Stomach (tissue), 9 donors: ENCODE results near the gene HABP4. TPM values are rescaled to one million over a fixed set of nuclear protein-coding genes. Genes with fewer than 3 reads are reported as not detected.

ENCODE experiments used
- DNase-seq, 2 donors: peaks; one replicate each; pipeline versions ENCODE4 v3.0.0 to v3.0.0-alpha.2; 2013 to 2019
- H3K27ac ChIP-seq, 5 donors: fragments of 200-600 bp in 4 of 5; sonication (generic) in 4 of 5; one replicate each; pipeline ENCODE4 v1.5.1; 2013 to 2019; ENCODE audit warnings: mild to moderate bottlenecking in 1 of 5, moderate library complexity in 1 of 5
- H3K27me3 ChIP-seq, 3 donors: fragments of 200-600 bp; sonication (generic); one replicate each; pipeline ENCODE4 v1.5.1; 2017 to 2019; ENCODE audit warnings: mixed run types in 1 of 3
- H3K36me3 ChIP-seq, 4 donors: fragments of 200-600 bp; sonication (generic); 1 replicate in 3 of 4; 2 replicates in 1 of 4; pipeline ENCODE4 v1.5.1; 2016 to 2019
- H3K4me1 ChIP-seq, 4 donors: fragments of 200-600 bp; sonication (generic); one replicate each; pipeline ENCODE4 v1.5.1; 2016 to 2019
- H3K4me3 ChIP-seq, 4 donors: fragments of 200-600 bp; sonication (generic) in 3 of 4; one replicate each; pipeline ENCODE4 v1.5.1; 2016 to 2019; ENCODE audit warnings: mild to moderate bottlenecking in 1 of 4
- H3K9me3 ChIP-seq, 4 donors: fragments of 200-600 bp; sonication (generic); one replicate each; pipeline ENCODE4 v1.5.1; 2016 to 2019
- EP300 ChIP-seq: sonication (generic); formaldehyde crosslinking; IDR thresholded peaks from one replicate; pipeline ENCODE4 v1.6.1; 2017; ENCODE audit warnings: antibody characterized with exemption
- POLR2A ChIP-seq, 4 donors: fragments of 450-650 bp; IDR thresholded peaks; one replicate each; pipeline ENCODE4 v1.6.1; 2016; ENCODE audit warnings: antibody characterized with exemption in 4 of 4, control low read depth in 2 of 4, mild to moderate bottlenecking in 1 of 4, moderate library complexity in 1 of 4
- POLR2AphosphoS5 ChIP-seq, 3 donors: sonication (generic); formaldehyde crosslinking; IDR thresholded peaks; one replicate each; pipeline ENCODE4 v1.6.1; 2016; ENCODE audit warnings: antibody characterized with exemption in 3 of 3
- WGBS, 5 donors: extraction: QIAGEN DNeasy Blood & Tissue Kit in 3 of 5; methylation state at CpG; one replicate each; pipeline versions ENCODE4 v1.1.5 to v1.1.7; 2013 to 2018; 5-methylcytosine and 5-hydroxymethylcytosine counted together
- intact Hi-C: fragments of 100-400 bp; cut with DNase I; formaldehyde crosslinking; loops from one replicate; pipeline ENCODE4 v1.15.1; 2023; ENCODE audit warnings: low total_unique reads
- polyA plus RNA-seq, 3 donors: library from polyadenylated mRNA; stranded (reverse); fragments of 200-250 nt; gene quantifications; one replicate each; pipeline ENCODE4 v1.2.3, GENCODE V29; 2013
- total RNA-seq, 5 donors: library from RNA; depleted of rRNA; stranded (reverse); fragments of >200 nt; gene quantifications; one replicate each; pipeline versions ENCODE4 v1.1.0 to v1.2.3, GENCODE V29; 2014 to 2016
- TF ChIP-seq, protein P1 (sequence below), 7 experiments: fragments of 450-650 bp in 4 of 7; fragments of 200-600 bp in 3 of 7; sonication (generic) in 3 of 7; IDR thresholded peaks; one replicate each; pipeline ENCODE4 v1.5.1; 2016 to 2019; ENCODE audit warnings: antibody characterized with exemption in 7 of 7, control low read depth in 2 of 7, mild to moderate bottlenecking in 1 of 7
- donor health status: healthy with polysubstance abuse.
- donor health status: Bipolar disorder and iron deficiency.
- donor health status: healthy.

HABP4 gene
- total and polyA plus RNA-seq, 8 donors: 0.58 to 45.1 (median 9.9) TPM

DNA sequence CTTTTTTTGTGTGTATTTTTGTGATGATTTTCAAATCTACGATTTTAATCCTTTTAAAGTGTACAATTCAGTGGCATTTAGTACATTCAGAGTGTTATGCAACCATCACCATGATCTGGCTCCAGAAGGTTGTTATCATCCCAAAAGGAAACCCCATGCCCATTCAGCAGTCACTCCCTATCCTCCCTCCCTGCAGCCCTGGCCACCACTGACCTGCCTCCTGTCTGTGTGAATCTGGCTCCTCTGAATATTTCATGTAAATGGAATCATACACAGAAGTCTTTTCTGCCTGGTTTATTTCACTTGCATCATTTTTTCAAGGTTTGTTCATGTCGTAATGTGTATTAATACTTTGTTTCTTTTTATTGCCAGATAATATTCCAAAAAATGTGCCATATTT, 32.5 kb downstream of the HABP4 start:
- Histone ChIP-seq H3K4me1 (peaks cover 22 to 23% (median 23%) of the 10 kb centered on the region in 4 donors), H3K27me3 (no peaks in the 10 kb centered on the region), H3K4me3 (no peak overlapping the region), H3K27ac (no peak overlapping the region), H3K36me3 (peaks cover 0 to 16% (median 11%) of the 10 kb centered on the region in 4 donors), H3K9me3 (no peaks in the 10 kb centered on the region)
- intact Hi-C loops: no loop called here
- no peak for DNase-seq
- 84 to 97% (median 93%) methylated on average over 2 of the region's 2 CpGs for WGBS, 5 donors
- TF ChIP-seq, protein P1, sequence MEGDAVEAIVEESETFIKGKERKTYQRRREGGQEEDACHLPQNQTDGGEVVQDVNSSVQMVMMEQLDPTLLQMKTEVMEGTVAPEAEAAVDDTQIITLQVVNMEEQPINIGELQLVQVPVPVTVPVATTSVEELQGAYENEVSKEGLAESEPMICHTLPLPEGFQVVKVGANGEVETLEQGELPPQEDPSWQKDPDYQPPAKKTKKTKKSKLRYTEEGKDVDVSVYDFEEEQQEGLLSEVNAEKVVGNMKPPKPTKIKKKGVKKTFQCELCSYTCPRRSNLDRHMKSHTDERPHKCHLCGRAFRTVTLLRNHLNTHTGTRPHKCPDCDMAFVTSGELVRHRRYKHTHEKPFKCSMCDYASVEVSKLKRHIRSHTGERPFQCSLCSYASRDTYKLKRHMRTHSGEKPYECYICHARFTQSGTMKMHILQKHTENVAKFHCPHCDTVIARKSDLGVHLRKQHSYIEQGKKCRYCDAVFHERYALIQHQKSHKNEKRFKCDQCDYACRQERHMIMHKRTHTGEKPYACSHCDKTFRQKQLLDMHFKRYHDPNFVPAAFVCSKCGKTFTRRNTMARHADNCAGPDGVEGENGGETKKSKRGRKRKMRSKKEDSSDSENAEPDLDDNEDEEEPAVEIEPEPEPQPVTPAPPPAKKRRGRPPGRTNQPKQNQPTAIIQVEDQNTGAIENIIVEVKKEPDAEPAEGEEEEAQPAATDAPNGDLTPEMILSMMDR (IDR thresholded peaks at IDR 0.05): no peak
- TF ChIP-seq EP300 (no peak), POLR2AphosphoS5 (IDR thresholded peaks at IDR 0.05) (no peak), POLR2A (IDR thresholded peaks at IDR 0.05) (no peak)

DNA sequence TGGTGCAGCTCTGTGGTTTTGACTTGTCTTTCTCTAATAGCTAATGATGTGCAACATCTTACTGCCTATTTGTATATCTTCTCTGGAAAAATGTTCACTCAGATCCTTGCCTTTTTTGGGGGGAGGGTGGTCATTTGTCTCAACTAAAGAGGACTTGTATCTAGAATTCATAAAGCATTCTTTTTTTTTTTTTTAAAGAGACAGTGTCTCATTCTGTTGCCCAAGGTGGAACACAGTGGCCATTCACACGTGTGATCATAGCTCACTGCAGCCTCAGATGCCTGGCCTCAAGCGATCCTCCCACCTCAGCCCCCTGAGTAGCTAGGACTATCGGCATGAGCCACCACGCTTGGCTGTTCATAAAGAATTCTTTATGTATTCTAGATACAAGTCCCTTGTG, 33.2 kb downstream of the HABP4 start:
- WGBS, 5 donors: 93 to 96% (median 94%) methylated on average over 4 of the region's 4 CpGs
- intact Hi-C loops: no loop called here
- no peaks in the 10 kb centered on the region for H3K27me3 ChIP-seq
- peaks cover 24 to 31% (median 30%) of the 10 kb centered on the region in 4 donors for H3K4me1 ChIP-seq
- H3K36me3 ChIP-seq: peaks cover 0 to 22% (median 15%) of the 10 kb centered on the region in 4 donors
- no peak overlapping the region for H3K27ac ChIP-seq
- no peak overlapping the region for H3K4me3 ChIP-seq
- no peak for DNase-seq
- TF ChIP-seq POLR2A (IDR thresholded peaks at IDR 0.05): no peak
- no peak for TF ChIP-seq EP300
- no peak for TF ChIP-seq POLR2AphosphoS5 (IDR thresholded peaks at IDR 0.05)
- TF ChIP-seq, protein P1 (IDR thresholded peaks at IDR 0.05): no peak
- H3K9me3 ChIP-seq: no peaks in the 10 kb centered on the region

DNA sequence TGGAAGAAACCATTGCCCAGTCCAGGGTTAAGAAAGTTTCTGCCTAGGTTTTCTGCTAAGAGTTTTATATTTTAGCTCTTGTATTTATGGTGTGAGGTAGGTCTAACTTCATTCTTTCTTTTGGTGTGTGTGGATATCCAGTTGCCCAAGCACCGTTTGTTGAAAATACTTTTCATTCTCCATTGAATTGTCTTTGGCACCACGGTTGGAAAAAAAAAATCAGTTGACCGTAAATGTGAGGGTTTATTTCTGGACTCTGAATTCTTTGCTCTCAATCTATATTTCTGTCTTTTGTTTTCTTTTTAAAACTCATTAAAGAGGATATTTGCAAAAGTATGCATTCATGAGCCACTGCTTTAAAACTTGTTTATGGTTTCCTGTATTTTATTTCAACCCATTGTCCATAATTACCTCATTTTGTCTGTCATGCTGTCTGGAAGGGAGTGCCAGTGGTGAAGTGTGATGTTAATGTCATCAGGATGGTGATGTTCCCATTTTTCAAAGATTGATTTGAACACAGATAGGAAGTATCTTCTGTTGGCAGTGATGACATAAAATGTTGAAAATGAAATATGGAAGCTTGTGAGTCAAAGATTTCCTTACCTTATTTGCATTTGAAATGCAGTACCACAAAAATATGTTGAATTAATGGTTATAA, 33.9 kb downstream of the HABP4 start:
- peaks cover 24 to 36% (median 33%) of the 10 kb centered on the region in 4 donors for H3K4me1 ChIP-seq
- intact Hi-C loops: no loop called here
- TF ChIP-seq POLR2AphosphoS5 (IDR thresholded peaks at IDR 0.05) (no peak), EP300 (no peak), POLR2A (IDR thresholded peaks at IDR 0.05) (no peak)
- TF ChIP-seq, protein P1 (IDR thresholded peaks at IDR 0.05): no peak
- H3K27me3 ChIP-seq: no peaks in the 10 kb centered on the region
- no peak for DNase-seq
- no peak overlapping the region for H3K4me3 ChIP-seq
- H3K27ac ChIP-seq: no peak overlapping the region
- WGBS, 5 donors: 44 to 62% (median 59%) methylated on average over 3 of the region's 3 CpGs
- H3K9me3 ChIP-seq: no peaks in the 10 kb centered on the region
- H3K36me3 ChIP-seq: peaks cover 6 to 28% (median 21%) of the 10 kb centered on the region in 4 donors

DNA sequence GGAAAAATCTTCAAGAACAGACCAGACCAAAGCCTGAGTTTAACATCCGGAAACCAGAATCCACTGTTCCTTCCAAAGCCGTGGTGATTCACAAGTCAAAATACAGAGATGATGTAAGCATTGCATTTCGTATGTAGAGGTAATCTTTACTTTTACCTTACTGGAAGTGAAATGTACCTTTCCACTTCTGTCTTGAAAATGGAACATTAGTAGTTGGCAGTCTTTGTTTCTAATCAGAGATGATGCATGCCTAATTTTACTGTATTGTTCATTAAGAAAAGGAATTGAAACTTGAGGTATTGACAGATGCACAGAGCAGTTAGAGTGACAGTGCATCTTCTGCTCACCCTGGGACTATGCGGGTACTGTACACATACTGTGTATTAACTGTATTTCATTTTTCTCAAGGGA, 34.6 kb downstream of the HABP4 start:
- Histone ChIP-seq H3K9me3 (no peaks in the 10 kb centered on the region), H3K27ac (no peak overlapping the region), H3K36me3 (peaks cover 13 to 35% (median 28%) of the 10 kb centered on the region in 4 donors), H3K27me3 (no peaks in the 10 kb centered on the region), H3K4me1 (peaks cover 24 to 36% (median 33%) of the 10 kb centered on the region in 4 donors), H3K4me3 (no peak overlapping the region)
- intact Hi-C loops: no loop called here
- 81 to 95% (median 93%) methylated on average over 4 of the region's 4 CpGs for WGBS, 5 donors
- no peak for TF ChIP-seq POLR2AphosphoS5 (IDR thresholded peaks at IDR 0.05)
- no peak for TF ChIP-seq EP300
- TF ChIP-seq, protein P1 (IDR thresholded peaks at IDR 0.05): no peak
- TF ChIP-seq POLR2A (IDR thresholded peaks at IDR 0.05): no peak
- DNase-seq: no peak
